ENCODE results near the gene CABCOCO1.

- TF ChIP-seq EP300 (IDR thresholded peaks at IDR 0.05), result no peak
- no peak for TF ChIP-seq CTCF (IDR thresholded peaks at IDR 0.05)
Measured at GRCh38 chr10:61688551-61689308, 26.0 kb downstream of the CABCOCO1 start.

Measured in gastroesophageal sphincter (tissue), 3 donors.